GM04504 (cell line): ENCODE results near the gene APOA1.

ENCODE experiments used
- DNase-seq: peaks from one replicate; pipeline ENCODE4 v3.0.0-alpha.2; 2012; ENCODE audit warnings: low read depth

The APOA1 gene

DNA sequence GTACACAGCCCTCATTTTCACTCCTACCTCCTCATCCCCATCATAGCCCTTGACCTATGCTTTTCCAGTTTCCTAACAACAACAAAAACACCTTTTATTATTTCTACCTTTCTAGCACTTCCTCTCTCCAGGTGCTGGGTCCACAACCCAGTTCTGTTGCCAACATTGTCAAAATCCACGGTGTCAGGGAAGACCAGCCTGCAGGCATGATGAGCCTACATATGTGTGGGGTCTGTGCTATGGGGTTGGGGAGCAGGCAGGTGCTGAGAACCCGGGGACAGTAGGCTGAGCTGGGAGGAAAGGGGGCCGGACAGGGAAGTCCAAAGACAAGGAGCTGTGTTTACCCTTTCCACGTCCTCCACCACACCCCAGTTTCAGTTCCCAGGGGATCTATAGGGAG lies 48.9 kb downstream of the APOA1 start:
- no peak for DNase-seq

DNA sequence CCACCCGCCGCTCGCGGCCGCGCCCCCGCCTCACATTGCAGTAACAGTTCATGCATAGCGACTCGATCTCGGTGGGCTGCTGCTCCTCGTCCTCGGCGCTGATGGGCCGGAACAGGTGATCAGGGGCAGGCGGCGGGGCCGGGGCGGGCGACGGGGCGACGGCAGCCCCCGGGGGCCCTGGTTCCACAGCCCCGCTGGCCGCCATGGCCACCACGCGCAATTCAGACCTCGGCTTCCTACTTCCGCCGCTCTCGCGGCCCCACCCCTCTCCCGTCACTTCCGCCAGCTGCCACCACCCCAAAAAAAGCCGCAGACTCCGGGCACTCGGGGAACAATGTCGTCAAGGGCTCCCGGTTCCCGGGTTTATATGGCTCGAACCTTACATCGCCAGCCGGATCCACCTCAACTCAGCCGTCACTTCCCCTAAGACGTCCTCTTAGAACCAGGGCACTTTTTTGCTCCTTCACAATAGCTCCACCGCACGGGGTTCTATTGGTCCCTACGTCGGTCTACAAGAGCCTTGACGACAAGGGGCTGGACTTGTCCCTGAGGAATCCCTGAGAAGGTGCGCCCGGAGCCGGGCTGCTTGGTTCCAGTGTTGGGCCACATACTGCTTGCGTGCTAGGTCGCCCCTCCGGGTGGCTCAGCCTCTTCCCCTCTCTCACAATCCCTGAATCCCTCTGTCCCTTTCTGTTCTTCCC lies 49.5 kb downstream of the APOA1 start, which contains the start of gene ZPR1:
ZPR1 (minus strand) TSS at position 238 of the 701 bp plus-strand sequence; CDS start at position 205, 33 bp downstream.
- peak; percentile 37 for DNase-seq

DNA sequence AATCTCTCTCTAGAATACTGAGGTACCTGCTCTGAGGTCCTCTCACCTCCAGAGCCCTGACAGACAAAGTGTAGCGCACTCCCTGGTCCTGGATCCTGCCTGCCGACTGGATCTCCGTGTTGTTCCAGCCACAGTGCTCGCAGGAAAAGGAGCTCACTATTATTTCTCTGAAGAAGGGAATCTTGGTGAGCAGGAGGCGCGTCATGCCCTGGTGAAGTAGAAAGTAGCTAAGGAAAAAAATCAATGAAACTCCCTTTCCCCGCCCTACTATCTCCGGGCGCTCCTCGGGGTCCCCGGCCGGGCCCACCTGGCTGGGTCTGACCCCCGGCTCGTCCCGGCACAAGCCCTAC lies 50.0 kb downstream of the APOA1 start:
- no peak for DNase-seq

DNA sequence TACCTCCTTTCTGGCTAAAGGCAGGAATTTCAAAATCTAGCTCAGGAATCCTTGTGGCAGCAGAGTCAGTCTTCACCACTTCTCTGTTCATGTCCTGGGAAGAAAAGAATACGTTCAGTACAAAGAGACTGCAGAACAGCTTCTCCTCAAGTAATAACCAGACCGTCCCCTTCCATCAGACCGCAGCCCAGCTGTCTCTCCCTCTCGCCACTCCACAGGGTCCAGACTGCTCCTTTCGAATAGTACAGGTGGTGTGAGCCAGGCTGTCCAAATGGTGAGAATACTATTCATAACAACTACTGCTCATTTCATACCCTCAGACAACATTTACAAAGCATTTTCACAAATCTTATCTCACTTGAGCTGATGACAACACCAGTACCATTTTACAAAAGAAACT lies 50.5 kb downstream of the APOA1 start:
- DNase-seq, result no peak

DNA sequence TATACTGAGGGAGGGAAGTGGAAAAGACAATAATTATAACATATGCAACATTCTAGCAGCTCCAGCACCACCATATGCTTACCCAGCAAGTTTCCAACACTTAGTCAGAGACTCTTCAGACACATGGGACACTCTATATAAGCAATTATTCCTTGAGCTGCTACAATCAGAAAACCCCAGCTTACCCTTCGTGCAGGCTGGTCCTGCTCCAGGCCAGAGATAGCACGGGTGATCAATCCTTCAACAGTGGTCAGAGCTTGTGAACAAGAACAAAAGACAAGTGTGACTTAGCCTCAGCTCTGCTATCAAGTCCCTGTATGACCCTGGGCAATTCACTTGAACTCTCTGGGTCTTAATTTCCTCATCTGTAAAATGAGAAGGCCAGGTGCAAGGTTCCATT lies 51.1 kb downstream of the APOA1 start:
- DNase-seq, result no peak
